KG1 (cell line): ENCODE data around the gene TBC1D16.

Experiments used
- DNase-seq: peaks from one replicate; lab custom pipeline; 2025; lab: John Stamatoyannopoulos, UW

TBC1D16 gene

DNA sequence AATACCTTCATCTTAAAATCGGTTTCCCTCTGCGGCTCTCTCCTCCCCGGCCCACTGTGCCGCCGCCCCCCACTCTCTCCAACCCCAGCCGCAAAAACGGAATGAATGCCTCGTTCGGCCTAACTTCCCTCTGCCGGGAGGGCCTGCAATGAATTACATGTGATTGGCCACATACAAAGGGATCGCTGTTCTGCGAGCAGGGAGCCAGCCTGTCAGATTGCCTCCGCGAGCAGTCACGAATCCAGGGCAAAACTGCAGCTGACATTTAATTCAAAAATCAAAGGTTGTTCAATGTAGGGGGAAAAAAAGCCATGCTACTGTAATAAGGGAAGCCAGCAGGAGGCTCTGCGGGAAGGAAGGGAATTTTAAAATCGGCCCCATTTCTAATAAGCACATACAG lies 84.9 kb downstream of the TBC1D16 start:
- DNase-seq = no peak

DNA sequence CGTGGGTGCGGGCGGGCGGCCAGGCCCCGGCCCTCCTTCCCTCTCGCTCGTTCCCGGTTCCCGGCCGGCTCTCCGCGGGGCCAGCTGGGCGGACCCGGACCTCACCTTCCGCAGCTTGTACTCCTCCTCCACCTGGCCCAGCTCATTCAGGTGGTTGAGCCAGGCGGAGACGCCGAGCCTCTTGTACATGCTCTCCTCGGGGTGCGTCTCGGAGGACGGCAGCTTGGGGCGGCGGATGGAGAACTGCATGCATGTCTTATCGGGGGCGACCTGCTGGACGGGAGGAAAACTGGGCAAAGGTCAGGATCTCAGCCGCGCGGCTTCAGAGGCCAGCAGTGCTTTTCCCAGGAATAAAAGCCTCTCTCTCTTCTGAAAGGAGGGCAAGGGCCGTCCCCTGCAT lies 85.4 kb downstream of the TBC1D16 start:
- DNase-seq = no peak

DNA sequence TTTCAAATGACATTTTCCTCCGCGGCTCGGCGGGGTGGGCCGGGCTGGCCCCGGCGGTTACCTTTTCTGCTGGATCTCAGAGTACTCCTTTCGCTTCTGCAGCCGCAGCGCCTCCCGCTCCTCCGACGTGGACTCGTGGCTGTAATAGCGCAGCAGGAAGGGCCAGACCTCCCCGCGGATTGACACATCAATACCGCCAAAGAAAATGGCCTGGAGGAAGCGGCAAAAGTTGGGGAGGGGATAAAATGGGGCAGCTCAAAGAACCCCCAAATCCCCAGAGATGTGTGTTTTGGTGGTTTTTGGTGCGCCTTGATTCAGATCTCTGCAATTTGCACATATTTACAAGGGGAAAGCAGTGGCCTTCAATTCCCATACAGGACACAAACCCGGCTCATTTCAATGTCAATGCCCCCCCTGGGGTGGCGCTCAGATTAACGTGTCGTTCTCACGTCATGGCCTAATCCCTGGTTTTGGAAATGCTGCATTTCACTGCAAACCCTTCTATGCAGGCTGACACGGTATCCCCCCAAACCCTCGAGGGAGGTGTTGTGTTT lies 85.9 kb downstream of the TBC1D16 start:
- no peak for DNase-seq

DNA sequence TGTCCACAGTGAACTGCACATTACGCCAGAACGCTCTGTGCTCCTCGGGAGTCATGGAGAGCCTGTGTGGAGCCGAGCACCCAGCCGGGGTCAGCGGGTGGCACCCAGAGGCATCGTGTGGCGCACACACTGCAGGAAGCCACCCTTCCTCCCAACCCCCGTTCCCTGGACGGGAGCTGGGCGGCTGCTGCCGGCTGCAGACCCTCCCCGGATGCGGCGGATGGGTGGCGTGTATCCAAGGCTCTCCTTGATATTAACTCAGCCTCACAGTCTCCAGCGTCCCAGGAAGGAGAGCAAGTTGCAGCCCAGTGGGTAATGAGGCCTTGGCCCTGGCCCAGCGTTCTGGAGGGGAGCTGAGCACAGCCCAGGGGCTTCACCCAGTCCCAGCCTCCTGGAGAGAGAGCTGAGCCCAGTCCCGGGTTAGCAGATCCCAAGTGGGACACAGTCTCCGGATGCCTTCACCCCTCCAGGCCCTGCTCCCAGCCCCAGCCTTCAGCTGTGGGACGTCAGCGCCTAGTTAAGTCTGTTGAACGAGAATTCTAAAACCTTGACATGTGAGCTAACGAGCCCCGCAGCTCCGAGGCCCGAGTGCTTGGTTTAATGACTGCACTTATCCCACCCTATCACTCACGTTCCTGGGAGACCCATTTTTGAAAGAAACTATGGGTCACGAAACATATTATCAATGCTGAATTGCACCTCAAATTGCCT lies 86.6 kb downstream of the TBC1D16 start:
- DNase-seq = no peak

DNA sequence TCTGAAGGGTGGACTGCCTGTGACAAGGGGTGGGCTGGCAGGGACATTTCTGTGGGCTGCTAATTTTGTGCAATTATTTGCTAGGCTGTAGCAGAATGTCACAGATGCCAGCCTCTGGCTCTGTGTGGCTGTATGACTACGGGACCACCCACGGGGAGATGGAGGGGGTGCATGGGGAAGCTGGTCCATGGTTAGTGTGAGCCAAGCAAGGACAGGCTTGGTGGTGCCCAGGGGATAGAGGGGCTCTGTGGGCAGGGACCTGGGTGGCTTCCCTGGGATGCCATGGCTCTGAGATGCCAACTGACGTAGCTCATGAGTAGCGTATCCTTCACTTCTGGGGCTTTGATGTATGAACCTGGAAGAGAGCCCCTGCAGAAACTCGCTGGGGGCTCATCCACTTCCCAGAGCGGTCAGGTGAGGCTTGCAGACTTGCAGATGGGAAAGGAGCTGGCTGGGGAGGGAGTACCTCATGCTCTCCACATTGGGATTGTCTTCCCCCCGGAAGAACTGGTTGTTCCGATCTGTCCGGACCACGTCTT lies 87.2 kb downstream of the TBC1D16 start:
- no peak for DNase-seq

DNA sequence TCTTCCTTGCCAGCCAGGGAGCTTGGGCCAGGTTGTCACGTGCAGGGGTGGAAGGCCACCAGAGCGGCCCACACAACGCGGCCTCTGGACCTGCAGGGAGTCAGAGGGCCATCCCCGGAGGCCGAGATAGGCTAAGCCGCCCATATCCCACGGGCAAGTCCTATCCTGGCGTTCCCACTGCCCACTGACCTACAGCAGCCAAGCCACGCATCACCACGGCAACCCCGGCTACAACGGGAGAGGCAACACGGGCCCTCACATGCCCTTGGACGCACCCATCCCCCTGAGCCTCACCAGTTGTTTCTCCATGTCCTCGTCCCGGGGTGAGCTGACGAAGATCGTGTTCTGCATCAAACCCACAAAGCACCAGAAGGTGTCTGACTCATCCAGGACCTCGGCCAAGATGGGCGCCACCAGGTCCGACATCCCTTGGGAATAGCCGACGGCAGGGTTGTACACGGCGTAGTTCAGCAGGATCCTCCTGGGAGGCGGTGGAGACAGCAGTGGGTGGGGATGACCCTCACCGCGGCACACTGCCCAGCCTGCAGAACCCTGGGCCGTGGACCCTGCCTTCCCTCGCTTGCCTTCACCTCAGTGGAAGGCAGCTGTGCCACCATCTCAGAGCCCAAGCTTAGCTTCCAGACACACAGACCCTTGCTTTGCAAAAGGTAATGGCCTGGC lies 88.2 kb downstream of the TBC1D16 start:
- no peak for DNase-seq

DNA sequence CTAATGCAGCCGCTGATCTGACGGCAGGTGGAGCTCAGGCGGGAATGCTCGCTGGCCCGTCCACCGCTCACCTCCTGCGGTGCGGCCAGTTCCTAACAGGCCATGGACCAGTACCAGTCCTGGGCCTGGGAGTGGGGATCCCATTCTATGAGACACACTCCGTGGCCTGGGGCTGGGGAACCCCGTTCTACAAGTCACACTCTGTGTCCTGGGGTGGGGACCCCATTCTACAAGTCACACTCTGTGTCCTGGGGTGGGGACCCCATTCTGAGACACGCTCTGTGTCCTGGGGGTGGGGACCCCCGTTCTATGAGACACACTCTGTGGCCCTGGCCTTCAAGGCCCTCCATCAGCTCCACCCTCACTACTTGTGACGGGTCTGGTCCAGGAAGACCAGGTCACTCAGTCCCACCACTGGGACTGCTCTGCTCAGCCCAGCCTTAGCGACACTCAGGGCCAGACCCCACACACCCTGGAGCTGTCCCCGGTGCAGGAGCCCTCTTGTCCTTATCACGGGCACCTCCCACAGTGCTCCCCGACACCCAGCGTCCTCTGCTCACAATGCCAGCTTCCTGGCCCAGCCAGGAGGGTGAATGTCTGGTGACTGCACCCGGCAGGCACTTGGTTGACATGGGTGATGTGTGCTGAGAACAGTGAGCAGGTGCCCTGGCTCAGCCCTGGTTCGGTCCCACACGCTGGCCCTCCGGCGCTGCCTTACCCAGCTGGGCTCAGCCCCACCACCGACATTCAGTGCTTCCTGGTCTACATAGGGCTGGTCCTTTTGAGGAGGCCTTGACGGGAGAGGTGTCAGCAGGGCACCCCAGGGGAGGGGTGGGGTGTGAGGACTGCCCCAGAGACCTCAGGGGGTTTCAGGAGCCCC lies 89.1 kb downstream of the TBC1D16 start:
- DNase-seq = no peak

DNA sequence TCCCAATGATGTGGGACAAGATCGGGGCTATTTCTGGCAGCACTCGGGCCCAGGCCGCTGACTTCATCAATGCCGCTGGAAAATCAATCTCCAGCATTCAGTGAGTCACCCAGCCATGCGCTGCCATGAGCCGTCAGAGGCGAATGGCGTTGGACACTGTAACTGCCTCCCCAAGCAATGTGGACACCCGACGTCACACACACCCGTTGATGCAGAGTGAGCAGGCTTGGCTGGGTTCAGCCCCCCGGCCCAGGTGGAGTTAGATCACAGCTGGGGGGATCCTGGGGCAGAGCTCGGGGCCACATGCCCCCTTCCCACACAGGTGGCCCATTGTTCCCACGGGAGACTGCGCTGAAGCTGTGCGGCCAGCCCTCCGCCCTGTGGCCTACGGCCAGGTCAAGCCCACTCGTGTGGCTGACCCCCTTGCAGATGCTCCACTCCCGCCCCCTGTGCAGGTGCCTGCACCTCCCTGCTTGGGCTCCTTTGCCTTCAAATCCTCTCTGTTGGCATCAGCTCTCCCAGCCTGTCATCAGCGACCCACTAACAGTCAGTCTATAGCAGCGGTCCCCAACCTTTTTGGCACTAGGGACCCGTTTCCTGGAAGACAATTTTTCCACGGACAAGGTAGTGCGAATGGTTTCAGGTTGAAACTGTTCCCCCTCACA lies 89.9 kb downstream of the TBC1D16 start:
- DNase-seq = no peak

DNA sequence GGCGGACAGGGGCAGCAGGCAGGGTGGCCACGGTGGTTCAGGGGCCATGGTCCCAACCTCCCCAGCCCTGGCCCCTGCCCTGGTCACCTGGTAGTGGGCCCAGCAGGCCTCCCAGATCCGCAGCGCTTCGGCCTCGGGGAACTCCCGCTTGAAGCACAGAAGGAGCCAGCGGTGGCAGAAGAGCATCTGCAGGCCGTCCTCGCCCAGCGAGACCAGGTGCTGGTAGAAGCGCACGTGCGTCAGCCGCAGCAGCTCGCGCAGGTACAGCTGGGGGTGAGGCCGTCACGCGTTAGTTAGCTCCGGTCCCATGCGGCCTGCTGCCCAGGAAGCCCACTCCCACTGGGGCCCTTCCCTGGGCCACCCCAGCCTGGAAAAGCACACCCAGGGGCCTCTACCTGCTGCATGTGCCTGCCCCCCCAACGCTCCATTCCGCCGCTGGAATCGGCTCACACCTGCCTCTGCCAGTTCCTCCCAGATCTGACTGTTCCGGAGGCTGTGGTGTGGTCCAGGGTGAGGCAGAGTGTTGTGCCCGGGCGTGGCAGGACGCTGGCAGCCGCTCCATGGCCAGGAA lies 90.8 kb downstream of the TBC1D16 start:
- no peak for DNase-seq

DNA sequence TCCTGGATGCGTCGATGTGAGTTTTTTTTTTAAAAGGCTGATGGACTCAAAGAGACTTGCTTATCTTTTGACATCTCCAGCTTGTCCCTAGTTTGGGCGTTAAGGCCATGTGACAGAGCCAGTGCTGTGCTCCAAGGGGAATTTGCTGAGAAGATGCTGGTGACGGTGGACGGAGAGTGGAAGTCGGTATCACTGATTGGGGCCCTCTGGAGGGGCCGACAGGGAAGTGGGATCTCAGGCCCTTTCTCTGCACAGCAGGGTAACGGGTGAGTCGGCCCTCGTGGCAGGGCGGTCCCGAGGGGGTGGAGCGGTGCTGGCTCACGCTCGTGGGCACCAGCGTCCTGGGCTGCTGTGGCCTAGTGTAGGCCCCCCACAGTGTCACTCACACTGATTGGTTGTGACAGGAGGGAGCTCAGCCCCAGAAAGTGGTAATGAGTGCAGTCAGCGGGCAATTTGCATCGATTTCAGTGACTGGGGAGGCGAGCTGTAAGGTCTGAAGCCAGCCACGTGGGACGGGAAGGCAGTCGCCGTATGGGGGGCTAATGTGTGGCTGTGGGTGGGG lies 91.3 kb downstream of the TBC1D16 start:
- no peak for DNase-seq

DNA sequence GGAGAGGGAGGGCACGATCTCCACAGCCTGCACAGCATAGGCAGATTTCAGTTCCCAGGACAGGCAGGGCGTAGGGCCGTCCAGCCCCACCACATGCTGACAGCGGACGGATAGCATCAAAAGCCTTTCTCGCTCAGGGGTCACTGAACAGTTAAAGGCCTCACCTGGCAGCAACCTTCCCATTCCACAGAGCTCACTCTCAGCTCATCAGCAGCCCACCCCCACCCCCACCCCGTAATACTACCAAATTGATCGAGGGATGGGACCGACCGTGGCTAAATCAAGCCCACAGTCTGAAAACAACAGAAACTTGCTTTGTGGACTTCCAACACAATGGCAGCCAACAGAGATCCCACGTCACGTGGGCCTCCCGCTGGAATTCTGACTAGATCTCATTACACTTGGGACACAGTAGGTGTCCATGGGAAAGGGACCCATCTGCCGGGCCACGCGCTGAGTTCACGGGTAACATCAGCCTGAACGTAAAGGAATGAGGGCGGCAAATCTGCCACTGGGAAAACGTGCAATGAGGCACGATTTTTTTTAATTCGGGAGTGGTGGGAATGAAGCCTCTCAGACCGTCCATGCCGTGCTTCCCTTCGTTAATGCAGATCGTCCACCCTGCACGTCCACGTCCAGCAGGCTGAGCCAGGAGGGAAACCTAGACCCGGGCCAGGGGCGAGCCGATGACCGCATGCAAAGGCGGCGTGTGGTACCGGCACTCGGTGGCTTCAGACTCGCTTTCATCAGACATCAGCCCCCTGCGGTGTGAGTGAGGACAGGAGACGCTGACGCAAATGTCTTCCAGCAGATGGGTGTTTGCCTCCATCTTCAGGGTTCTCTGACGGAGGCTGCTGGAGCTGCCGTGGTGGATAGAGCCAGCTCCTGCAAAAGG lies 92.1 kb downstream of the TBC1D16 start:
- DNase-seq = no peak

DNA sequence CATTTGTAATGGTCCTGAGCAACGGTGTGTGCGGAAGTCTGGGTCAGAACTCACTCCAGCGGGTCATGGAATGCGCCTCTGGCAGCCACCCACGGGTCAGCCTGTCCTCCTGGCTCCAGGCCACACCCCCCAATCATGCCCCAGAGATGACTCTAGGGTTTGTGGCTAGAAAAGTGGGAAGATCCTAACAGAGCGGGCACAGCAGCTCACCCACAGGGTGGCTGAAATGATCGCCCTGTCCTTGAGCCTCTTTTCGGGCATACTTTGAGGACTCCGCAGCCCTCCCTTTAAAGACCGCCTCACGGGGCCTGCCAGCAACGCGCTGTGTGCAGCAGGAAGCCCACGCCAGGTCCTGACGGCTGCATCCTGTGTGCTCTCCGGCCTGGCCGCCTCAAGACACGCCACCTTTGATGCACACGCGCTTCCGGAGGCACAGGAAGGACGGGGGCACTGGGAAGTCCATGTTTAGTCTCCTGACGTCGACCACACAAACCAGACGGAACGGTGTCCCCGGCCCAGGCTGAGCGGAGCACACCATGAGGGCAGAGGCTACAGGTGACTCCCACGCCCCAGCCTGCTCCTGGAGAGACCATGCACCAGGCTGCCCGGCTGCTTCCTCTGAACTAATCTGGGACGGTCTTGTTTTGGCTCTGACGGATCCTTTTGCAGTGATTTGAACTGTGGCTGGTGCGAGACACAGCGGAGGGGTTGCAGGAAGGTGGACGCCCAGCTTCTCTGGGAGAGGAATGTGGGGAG lies 92.9 kb downstream of the TBC1D16 start:
- peak; percentile 39 for DNase-seq

DNA sequence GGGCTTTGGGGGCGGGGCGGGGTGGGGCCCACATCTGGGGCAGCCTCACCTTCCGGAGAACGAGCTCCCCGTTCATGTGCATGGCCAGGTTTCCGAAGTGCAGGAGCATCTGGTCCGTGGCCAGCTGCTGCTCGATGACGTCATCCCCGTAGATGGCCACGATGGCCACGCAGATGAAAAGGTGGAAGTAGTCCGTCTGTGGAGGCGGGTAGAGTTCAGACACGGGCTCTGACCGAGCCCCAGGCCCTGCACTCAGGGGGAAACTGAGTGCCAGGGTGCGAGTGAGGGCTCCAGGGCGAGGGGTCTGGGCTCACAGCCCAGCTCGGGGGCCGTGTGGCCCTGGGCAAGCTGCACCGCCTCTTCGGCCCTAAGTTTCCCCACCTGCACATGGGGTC lies 93.7 kb downstream of the TBC1D16 start:
- no peak for DNase-seq

DNA sequence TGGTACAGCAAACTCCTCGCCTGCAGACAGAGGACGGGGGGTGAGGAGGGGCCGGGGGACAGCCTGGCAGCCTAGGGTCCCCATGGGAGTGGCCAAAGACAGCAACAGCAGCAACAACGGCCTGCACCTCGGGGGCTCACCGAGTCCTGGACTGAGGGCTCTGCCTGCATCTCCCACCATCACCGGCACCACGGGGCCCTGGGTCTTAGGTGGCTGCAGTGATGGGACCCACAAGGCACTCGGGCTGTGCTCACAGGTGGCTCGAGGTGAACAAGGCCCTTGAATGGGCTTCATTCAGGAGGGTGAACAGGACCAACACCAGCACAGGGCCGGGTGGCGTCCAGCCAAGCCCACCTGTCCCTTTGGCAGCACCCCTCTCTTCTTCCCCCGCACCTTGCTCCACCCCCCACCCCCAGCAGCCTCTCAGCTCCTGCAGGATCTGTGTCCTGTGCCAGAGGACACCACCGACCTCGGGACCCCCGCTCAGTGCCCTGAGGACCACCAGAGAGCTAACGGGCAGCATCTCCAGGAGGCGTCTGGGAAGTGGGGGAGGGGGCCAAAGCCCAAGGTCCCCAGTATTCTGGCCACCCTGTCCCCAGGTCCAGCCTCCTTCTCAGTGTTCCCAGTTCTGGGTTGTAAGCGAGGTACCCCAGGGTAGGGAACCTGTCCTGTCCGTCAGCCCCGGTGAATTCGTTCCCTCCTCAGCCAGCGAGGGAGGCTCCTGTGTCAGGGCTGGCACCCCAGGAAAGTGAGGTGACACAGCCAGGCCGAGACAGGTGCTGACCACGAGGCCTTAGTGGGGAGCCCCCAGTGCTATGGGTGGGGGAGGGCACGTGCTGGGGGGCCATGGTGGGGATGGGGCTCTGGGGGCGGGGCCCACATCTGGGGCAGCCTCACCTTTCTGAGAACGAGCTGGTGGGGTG lies 94.3 kb downstream of the TBC1D16 start:
- no peak for DNase-seq

DNA sequence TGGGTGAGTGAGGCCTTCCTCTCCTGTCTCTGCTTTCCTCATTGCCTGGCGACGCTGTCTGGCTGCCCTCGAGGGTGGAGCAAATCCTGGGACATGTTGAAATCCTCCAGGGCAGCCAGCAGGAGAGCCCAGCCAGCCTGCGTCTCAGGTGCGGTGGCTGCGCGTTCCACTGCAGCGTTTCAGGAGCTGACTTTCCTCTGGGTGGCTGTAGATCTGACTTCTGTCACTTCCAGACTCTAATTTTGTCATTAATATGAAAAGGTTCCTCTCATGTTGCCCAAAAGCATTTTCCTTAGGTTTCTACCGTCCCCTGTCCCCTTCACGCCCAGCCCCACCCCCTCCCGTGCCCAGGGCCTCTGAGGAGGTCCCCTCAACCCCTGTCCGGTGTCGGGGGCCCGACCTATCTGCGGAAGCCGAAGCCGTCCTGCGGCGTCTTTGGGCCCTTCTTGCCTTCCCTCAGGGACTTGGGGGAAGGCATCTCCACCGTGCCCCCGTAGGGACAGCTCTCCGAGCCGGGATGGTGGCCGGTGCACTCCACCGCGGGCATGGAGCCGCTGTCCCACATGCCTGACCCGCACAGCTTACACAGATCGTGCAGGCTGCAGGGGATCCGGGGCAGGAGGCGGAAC lies 95.1 kb downstream of the TBC1D16 start:
- no peak for DNase-seq

DNA sequence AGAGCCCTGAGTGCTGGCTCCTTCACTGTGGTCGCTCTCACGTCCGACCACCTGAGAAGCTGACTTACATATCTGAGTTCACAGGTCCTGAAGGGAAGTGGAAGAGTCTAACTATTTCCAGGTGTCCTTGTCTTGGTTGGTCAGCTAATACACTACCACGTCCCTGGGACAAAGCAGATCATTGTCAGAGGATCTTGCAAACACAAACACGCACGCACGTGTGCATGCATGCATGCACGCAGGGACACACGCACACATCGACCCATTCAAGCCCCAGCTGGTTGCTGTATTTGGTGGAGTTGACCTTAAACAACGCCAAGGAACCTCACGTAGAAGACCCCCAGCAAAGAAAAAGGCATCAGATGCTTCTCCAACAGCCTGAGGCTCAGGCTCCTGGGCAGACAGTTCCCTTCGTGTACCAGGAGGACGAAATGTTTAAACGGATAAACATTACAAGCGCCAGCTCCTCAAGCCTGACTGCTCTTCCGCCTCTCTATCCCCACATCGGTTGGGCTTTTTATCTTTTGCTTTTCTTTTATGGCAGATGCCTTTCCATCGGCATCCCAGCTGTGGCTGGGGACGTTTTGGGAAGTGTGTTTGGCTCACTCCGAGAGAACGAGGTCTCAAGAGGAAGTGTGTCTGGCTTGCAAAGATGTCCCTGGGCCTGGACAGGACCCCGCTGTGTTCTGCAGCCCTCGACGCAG lies 95.8 kb downstream of the TBC1D16 start:
- DNase-seq = no peak

DNA sequence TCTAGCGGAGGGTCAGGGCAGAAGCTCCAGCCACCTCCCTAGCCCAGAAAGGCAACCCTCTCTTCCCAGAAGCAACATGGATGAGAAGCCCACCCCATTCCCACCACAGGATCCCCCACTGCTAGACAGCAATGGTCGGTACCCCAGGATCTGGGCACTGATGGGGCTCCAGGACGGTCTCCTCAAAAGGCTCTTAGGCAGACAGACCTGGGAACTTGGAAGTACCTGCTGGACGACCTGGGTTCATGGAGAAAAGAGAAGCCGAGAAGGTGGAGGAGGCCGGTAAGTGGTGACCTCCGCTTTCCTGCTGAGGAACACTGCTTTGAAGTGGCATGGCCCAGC lies 96.6 kb downstream of the TBC1D16 start:
- DNase-seq = no peak
